ENCODE data around the gene ZSWIM8. TPM values are rescaled to one million over a fixed set of nuclear protein-coding genes. Genes with fewer than 3 reads are reported as not detected.
A peak's percentile ranks its signal among the peaks of the same experiment; 100 is the strongest.

ZSWIM8 gene
- total and polyA plus RNA-seq, 10 of the 15 experiments (the other 5 are each of a cell fraction or from before 2014, with no cell fraction given): 7.8 to 47.1 (median 23.6) TPM

- no peak for TF ChIP-seq PBX3 (IDR thresholded peaks at IDR 0.05; ENCODE audit: insufficient replicate concordance, low read depth, low read length)
- TF ChIP-seq EZH2 (IDR thresholded peaks at IDR 0.05; ENCODE audit: borderline replicate concordance, control insufficient read depth, low read depth, low read length): no peak
- TF ChIP-seq PAX5 (IDR thresholded peaks at IDR 0.05; ENCODE audit: borderline replicate concordance, low read depth, low read length): peak; percentile 63; the same call in 1 of the 2 replicates
- TF ChIP-seq MEF2B (IDR thresholded peaks at IDR 0.05; ENCODE audit: partially characterized antibody, poor library complexity, severe bottlenecking): peak; percentile 95
- TF ChIP-seq NR2C2 (IDR thresholded peaks at IDR 0.05; ENCODE audit: borderline replicate concordance, control insufficient read depth, insufficient read length, low read depth): no peak
- TF ChIP-seq TCF12 (IDR thresholded peaks at IDR 0.05; ENCODE audit: low read depth, low read length): peak; percentile 4; the same call in 1 of the 2 replicates
- peak; percentile 89; the same call in 1 of the 2 replicates for TF ChIP-seq WRNIP1 (IDR thresholded peaks at IDR 0.05; ENCODE audit: borderline replicate concordance, low read depth, low read length)
- TF ChIP-seq HSF1 (IDR thresholded peaks at IDR 0.05; ENCODE audit: low read depth, low read length): no peak
- no peak for TF ChIP-seq JUNB (IDR thresholded peaks at IDR 0.05)
- no peak; the same call in 1 of the 2 replicates for TF ChIP-seq ATF2 (IDR thresholded peaks at IDR 0.05; ENCODE audit: low read length)
- no peak for TF ChIP-seq CEBPB (IDR thresholded peaks at IDR 0.05; ENCODE audit: borderline replicate concordance in 1 of 2, low read depth in 2 of 2, low read length in 2 of 2)
- TF ChIP-seq NR2C1 (IDR thresholded peaks at IDR 0.05): no peak
- TF ChIP-seq FOXK2 (IDR thresholded peaks at IDR 0.05): peak; percentile 75
- peak; percentile 98 for TF ChIP-seq IKZF1 (conservative IDR thresholded peaks at IDR 0.05)
- peak; percentile 92; the same call in 1 of the 2 replicates for TF ChIP-seq BACH1 (IDR thresholded peaks at IDR 0.05; ENCODE audit: borderline replicate concordance)
- TF ChIP-seq YBX1 (IDR thresholded peaks at IDR 0.05): no peak
- TF ChIP-seq ZNF217 (IDR thresholded peaks at IDR 0.05): no peak
- TF ChIP-seq ZNF274 (IDR thresholded peaks at IDR 0.05; ENCODE audit: insufficient read depth, insufficient read length): no peak
- no peak for TF ChIP-seq IRF3 (IDR thresholded peaks at IDR 0.05)
- TF ChIP-seq ZSCAN29 (IDR thresholded peaks at IDR 0.05): peak; percentile 88
- TF ChIP-seq E2F8 (IDR thresholded peaks at IDR 0.05; ENCODE audit: low read depth, partially characterized antibody): peak; percentile 62
- TF ChIP-seq IRF4 (IDR thresholded peaks at IDR 0.05; ENCODE audit: low read depth, low read length): peak; percentile 77; the same call in 1 of the 2 replicates
These were observed 63.5 kb downstream of the ZSWIM8 start (continued) for GRCh38 chr10:73848821-73849489.

All from GM12878 (cell line).